ENCODE data around the gene PDCD11. TPM values are rescaled to one million over a fixed set of nuclear protein-coding genes. Genes with fewer than 3 reads are reported as not detected.

The PDCD11 gene
- total RNA-seq, 1 donor from 2014 or later: 73.2 TPM

DNA sequence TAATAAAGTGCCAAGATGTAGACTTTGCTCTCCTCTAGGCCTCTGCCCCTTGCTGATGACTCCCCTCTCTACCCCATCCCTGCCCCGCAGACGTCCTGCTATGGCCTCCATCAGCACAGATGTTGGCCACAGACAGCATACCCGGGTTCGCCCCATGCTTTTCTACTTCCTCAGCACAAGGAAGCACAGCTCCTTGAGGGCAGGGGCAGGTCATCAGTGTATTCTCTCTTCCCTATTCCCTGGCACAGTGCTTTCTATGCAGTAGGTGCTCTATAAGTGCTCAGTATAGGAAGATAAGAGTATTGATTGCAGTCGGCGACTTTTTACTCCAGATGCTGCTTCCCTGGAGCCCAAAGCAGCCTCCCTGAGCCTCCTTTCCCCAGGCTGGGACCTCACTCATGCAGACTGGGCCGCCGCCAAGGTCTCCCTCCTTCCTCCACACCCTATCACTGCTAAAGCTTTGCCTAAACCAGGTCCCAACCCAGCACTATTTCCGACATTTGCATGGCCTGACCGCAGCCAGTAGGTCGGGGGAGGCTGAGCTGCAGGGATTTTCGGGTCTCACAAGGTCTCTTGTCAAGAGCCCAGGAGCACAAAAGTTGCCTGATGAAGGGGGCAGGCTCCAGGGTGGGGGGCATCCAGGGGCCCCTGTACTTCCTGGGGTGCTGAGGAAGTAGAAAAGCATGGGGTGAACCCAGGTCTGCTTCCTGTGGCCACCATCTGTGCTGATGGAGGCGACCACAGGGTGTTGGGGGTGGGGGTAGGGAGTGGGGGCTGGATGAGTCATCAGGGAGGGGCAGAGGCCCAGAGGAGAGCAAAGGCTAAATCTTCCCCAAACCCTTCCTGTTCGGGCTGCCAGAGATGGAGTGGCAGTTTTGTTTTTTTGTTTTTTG is 74.6 kb downstream of the PDCD11 start:
- TF ChIP-seq, protein P1, sequence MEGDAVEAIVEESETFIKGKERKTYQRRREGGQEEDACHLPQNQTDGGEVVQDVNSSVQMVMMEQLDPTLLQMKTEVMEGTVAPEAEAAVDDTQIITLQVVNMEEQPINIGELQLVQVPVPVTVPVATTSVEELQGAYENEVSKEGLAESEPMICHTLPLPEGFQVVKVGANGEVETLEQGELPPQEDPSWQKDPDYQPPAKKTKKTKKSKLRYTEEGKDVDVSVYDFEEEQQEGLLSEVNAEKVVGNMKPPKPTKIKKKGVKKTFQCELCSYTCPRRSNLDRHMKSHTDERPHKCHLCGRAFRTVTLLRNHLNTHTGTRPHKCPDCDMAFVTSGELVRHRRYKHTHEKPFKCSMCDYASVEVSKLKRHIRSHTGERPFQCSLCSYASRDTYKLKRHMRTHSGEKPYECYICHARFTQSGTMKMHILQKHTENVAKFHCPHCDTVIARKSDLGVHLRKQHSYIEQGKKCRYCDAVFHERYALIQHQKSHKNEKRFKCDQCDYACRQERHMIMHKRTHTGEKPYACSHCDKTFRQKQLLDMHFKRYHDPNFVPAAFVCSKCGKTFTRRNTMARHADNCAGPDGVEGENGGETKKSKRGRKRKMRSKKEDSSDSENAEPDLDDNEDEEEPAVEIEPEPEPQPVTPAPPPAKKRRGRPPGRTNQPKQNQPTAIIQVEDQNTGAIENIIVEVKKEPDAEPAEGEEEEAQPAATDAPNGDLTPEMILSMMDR (IDR thresholded peaks at IDR 0.05; ENCODE audit: partially characterized antibody, unreplicated experiment): no peak
- H3K4me3 Mint-ChIP-seq (ENCODE audit: unreplicated experiment): no peak overlapping the region
- peaks cover 3% of the 10 kb centered on the region for H3K27me3 Mint-ChIP-seq (ENCODE audit: unreplicated experiment)
- H3K27ac Mint-ChIP-seq (ENCODE audit: unreplicated experiment): no peak overlapping the region
- DNase-seq: no peak
- peaks cover 3% of the 10 kb centered on the region for H3K9me3 Mint-ChIP-seq (ENCODE audit: unreplicated experiment)
- no peaks in the 10 kb centered on the region for H3K36me3 Mint-ChIP-seq (ENCODE audit: unreplicated experiment)
- peaks cover 8% of the 10 kb centered on the region for H3K4me1 Mint-ChIP-seq (ENCODE audit: low read depth, unreplicated experiment)

DNA sequence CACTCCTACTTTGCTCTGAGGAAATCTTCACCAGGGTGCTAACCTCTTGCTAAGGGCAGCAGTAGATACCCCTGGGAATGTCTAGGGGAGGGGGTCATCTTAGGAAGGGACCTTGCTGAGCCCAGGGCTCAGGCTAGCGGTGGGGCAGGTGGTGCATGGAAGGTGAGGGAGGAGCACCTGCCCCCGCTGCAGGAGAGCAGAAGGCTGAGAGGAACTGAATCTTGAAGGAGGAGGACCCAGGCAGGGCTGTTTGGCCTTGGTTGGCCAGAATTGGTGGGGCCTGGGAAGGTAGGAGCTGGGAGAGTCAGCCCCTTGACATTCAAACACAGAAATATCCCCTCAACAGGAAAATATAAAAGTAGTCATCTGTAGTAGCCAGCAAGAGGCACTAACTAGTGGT is 75.6 kb downstream of the PDCD11 start:
- no peak overlapping the region for H3K27ac Mint-ChIP-seq (ENCODE audit: unreplicated experiment)
- H3K4me3 Mint-ChIP-seq (ENCODE audit: unreplicated experiment): no peak overlapping the region
- no peaks in the 10 kb centered on the region for H3K36me3 Mint-ChIP-seq (ENCODE audit: unreplicated experiment)
- peaks cover 3% of the 10 kb centered on the region for H3K27me3 Mint-ChIP-seq (ENCODE audit: unreplicated experiment)
- no peak for DNase-seq
- peaks cover 8% of the 10 kb centered on the region for H3K4me1 Mint-ChIP-seq (ENCODE audit: low read depth, unreplicated experiment)
- TF ChIP-seq, protein P1 (IDR thresholded peaks at IDR 0.05; ENCODE audit: partially characterized antibody, unreplicated experiment): no peak
- peaks cover 3% of the 10 kb centered on the region for H3K9me3 Mint-ChIP-seq (ENCODE audit: unreplicated experiment)

DNA sequence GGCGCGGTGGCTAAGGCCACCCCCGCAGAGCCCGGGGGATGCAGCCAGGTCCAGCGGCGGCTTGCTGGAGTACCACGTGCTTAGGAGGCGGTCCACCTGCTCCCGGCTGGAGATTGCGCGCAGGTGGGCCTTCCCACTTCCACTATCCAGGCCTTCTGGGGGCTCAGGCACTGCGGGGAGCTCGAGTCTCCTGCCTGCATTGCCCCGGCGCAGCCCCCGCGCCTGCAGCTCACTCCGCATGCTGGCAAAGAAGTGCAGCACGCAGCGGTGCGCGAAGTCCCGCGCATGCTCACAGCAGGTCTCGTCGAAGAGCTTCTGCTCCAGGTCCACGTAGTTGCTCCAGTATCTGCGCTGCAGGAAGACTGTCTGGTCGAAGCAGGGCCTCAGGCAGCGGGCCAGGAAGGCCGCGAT is 76.8 kb downstream of the PDCD11 start:
- Mint-ChIP-seq H3K9me3 (ENCODE audit: unreplicated experiment) (peaks cover 3% of the 10 kb centered on the region), H3K27ac (ENCODE audit: unreplicated experiment) (no peak overlapping the region), H3K27me3 (ENCODE audit: unreplicated experiment) (peaks cover 3% of the 10 kb centered on the region), H3K4me1 (ENCODE audit: low read depth, unreplicated experiment) (peaks cover 3% of the 10 kb centered on the region), H3K36me3 (ENCODE audit: unreplicated experiment) (no peaks in the 10 kb centered on the region), H3K4me3 (ENCODE audit: unreplicated experiment) (no peak overlapping the region)
- no peak for DNase-seq
- TF ChIP-seq, protein P1 (IDR thresholded peaks at IDR 0.05; ENCODE audit: partially characterized antibody, unreplicated experiment): no peak

DNA sequence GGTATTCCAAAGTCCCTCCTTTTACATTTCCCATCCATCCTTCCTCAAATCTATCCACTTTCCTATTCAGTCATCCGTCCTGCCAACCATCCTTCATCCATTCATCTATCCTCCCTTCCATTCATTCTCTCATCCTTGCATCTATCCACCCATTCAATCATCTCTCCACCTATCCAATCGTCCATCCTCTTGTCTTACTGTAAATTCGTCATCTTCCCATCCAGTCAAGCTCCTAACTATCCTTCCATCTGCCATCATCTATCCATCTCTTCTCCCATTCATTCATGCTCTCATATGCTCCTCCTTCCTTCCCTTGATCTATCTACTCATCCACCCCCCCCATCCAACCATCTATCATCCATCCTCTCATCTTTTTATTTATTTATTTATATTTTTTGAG is 77.7 kb downstream of the PDCD11 start:
- H3K9me3 Mint-ChIP-seq (ENCODE audit: unreplicated experiment): peaks cover 3% of the 10 kb centered on the region
- H3K4me3 Mint-ChIP-seq (ENCODE audit: unreplicated experiment): no peak overlapping the region
- H3K36me3 Mint-ChIP-seq (ENCODE audit: unreplicated experiment): no peaks in the 10 kb centered on the region
- H3K4me1 Mint-ChIP-seq (ENCODE audit: low read depth, unreplicated experiment): peaks cover 3% of the 10 kb centered on the region
- DNase-seq: no peak
- H3K27ac Mint-ChIP-seq (ENCODE audit: unreplicated experiment): no peak overlapping the region
- TF ChIP-seq, protein P1 (IDR thresholded peaks at IDR 0.05; ENCODE audit: partially characterized antibody, unreplicated experiment): no peak
- peaks cover 3% of the 10 kb centered on the region for H3K27me3 Mint-ChIP-seq (ENCODE audit: unreplicated experiment)

DNA sequence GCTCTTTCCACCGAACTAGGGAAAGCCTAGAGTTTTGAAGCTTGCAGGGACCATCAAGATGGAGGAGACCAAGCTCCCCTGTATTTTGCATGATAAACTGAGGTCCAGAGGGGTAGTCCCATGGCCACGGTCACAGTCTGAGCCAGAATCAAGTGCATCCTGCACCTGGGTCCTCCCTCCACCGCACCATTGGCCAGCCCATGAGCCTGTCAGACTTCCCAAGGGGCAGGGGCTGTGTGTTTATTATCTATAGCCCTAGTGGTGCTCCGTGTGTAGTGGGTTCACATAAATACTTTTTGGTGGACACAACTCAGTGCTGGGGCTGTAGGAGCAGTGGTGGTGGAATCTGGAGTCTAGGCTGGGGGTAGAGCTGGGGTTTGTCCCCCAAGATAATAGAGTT is 79.0 kb downstream of the PDCD11 start:
- Mint-ChIP-seq H3K4me3 (ENCODE audit: unreplicated experiment) (no peak overlapping the region), H3K36me3 (ENCODE audit: unreplicated experiment) (no peaks in the 10 kb centered on the region), H3K9me3 (ENCODE audit: unreplicated experiment) (peaks cover 3% of the 10 kb centered on the region), H3K4me1 (ENCODE audit: low read depth, unreplicated experiment) (peaks cover 2% of the 10 kb centered on the region), H3K27me3 (ENCODE audit: unreplicated experiment) (peaks cover 3% of the 10 kb centered on the region), H3K27ac (ENCODE audit: unreplicated experiment) (no peak overlapping the region)
- TF ChIP-seq, protein P1 (IDR thresholded peaks at IDR 0.05; ENCODE audit: partially characterized antibody, unreplicated experiment): no peak
- no peak for DNase-seq
